GM12801 (cell line): ENCODE results near the gene ACY1.

ENCODE experiments used
- TF ChIP-seq, protein P1 (sequence below): IDR thresholded peaks from one replicate; pipeline ENCODE4 v1.5.1; 2011; ENCODE audit warnings: control low read depth; ENCODE audit not compliant: insufficient read length; ENCODE audit errors: extremely low read depth

ACY1 gene

GRCh38 chr3:51944451-51945021, 38.8 kb upstream of the ACY1 start:
- TF ChIP-seq, protein P1, sequence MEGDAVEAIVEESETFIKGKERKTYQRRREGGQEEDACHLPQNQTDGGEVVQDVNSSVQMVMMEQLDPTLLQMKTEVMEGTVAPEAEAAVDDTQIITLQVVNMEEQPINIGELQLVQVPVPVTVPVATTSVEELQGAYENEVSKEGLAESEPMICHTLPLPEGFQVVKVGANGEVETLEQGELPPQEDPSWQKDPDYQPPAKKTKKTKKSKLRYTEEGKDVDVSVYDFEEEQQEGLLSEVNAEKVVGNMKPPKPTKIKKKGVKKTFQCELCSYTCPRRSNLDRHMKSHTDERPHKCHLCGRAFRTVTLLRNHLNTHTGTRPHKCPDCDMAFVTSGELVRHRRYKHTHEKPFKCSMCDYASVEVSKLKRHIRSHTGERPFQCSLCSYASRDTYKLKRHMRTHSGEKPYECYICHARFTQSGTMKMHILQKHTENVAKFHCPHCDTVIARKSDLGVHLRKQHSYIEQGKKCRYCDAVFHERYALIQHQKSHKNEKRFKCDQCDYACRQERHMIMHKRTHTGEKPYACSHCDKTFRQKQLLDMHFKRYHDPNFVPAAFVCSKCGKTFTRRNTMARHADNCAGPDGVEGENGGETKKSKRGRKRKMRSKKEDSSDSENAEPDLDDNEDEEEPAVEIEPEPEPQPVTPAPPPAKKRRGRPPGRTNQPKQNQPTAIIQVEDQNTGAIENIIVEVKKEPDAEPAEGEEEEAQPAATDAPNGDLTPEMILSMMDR: no peak

DNA sequence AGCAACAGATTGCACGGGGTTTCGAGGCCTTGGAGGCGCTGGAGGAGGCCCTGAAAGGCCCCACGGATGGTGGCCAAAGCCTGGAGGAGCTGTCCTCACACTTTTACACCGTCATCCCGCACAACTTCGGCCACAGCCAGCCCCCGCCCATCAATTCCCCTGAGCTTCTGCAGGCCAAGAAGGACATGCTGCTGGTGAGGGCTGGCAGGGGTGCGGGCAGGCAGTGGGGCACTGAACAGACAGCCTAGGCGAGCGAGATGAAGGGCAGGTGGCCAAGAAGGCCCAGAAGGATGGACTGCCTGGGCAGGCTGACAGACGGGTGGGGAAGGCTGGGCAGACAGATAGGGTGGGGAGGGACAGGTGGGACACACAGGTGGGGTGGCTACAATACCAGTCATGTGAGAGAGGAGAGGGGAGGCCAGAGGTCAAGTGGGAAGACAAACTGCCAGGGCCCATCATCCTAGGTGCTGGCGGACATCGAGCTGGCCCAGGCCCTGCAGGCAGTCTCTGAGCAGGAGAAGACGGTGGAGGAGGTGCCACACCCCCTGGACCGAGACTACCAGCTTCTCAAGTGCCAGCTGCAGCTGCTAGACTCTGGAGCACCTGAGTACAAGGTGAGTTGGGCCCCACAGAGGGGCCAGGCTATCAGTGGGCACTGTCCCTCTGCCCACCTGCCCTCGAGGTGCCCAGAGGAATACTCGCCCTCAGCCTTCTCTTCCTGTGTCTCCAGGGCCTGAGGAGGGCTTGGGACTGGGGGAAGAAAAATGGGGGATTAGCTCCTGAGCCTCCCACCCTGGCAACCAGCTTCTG, 38.1 kb upstream of the ACY1 start:
- TF ChIP-seq, protein P1: no peak

DNA sequence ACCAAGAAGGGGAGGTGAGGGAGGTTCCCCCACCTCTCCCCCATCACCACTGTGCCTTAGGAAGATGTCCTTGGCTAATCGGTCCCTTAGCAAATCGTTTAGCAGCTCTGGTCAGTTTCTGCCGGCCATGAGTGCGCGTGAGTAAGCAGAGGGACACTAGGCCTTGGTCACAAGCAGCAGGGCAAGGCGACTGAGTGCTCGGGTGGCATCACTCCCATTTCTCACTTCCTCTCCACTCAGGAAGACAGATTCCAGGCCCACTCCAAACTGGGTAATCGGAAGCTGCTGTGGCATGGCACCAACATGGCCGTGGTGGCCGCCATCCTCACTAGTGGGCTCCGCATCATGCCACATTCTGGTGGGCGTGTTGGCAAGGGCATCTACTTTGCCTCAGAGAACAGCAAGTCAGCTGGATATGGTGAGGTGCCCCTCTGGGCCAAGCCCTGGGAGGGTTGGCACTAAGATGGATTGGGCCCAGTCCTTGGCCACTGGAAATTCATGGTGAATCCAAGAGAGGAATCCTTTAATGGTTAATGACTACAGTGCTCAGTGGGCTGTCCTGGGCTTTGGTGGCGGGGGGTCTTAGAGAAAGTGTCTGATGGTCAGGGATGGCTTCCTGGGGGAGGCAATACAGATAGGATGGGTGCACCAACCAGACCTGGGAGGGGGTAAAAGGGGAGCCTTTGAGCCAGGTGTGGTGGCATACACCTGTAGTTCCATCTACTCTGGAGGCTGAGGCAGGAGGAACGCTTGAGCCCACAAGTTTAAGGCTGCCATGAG, 37.2 kb upstream of the ACY1 start:
- TF ChIP-seq, protein P1: no peak

- TF ChIP-seq, protein P1: no peak
Measured at GRCh38 chr3:51946796-51947195, 36.5 kb upstream of the ACY1 start.

GRCh38 chr3:51947215-51947900, 36.0 kb upstream of the ACY1 start:
- TF ChIP-seq, protein P1: no peak

DNA sequence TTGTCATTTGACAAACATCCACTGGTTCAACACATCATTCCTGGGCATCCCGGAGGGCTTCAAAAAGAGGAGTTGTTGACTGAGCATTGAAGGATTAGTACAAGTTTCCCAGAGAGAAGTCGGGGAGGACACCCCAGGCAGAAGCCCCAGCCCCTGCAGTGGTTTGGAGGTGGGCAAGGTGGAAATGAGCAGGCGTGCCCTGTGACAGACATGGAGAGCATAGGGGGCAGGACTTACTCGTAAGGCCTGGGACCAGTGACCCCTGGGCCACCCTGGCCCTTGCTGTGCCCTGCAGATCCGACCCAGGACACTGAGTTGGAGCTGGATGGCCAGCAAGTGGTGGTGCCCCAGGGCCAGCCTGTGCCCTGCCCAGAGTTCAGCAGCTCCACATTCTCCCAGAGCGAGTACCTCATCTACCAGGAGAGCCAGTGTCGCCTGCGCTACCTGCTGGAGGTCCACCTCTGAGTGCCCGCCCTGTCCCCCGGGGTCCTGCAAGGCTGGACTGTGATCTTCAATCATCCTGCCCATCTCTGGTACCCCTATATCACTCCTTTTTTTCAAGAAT, 35.2 kb upstream of the ACY1 start:
- TF ChIP-seq, protein P1: no peak
